Nephron progenitor cell (in vitro differentiated cells): ENCODE data around the gene GNG7.

Source experiments
- DNase-seq: peaks from one replicate; pipeline ENCODE4 v3.0.0; 2021
- H3K27ac Mint-ChIP-seq: 2 replicates; pipeline ENCODE4 v1.8.0; 2021; ENCODE audit warnings: mild to moderate bottlenecking, moderate library complexity, mixed read lengths
- H3K27me3 Mint-ChIP-seq: 2 replicates; pipeline ENCODE4 v1.8.0; 2021; ENCODE audit warnings: mild to moderate bottlenecking, low read depth, mixed read lengths; ENCODE audit not compliant: poor library complexity
- H3K36me3 Mint-ChIP-seq: 2 replicates; pipeline ENCODE4 v1.8.0; 2021; ENCODE audit warnings: low read depth, mixed read lengths
- H3K4me1 Mint-ChIP-seq: 2 replicates; pipeline ENCODE4 v1.8.0; 2021; ENCODE audit warnings: mixed read lengths
- H3K4me3 Mint-ChIP-seq: 2 replicates; pipeline ENCODE4 v1.8.0; 2021; ENCODE audit warnings: mild to moderate bottlenecking, moderate library complexity, mixed read lengths
- H3K9me3 Mint-ChIP-seq: 2 replicates; pipeline ENCODE4 v1.8.0; 2021; ENCODE audit warnings: mild to moderate bottlenecking, moderate library complexity, mixed read lengths
- TF ChIP-seq, protein P1 (sequence below): fragments of 200-600 bp; sonication (generic); IDR thresholded peaks from 2 replicates; pipeline ENCODE4 v1.5.0; 2021; ENCODE audit warnings: antibody characterized with exemption

The GNG7 gene

DNA sequence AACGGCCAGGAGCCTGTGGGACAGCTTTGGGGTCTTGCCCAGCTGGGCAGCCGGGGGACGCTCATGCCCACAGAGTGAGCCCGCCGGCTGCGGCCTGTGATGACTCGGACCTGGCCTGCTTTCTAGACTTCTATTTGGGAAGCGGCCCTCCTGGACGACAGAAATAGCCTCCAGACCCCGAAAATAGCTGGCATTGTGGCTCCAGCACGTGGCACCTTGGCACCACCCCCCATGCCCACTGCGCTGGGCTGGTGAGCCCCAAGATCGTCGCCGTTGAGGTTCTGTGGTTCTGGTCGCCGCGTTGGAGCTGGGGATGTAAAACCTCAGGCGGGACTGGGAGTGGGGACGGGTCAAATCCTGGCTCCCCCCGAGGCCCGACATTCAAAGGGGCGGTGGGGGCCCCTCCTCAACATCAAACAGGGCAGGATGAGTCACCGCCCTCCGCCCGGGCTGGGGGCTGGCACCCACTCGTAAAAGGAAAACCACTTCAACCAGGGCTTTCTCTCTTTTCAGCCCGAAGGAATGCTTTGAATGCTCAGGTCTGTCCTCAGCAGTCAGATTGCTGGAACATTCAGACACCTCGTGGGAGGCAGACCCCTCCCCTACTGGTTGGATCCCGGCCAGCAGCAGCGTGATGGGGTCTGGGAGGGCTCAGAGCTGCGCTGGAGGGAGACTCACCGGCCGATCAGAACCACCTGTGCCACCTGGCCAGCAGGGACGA, 184.5 kb downstream of the GNG7 start:
- Mint-ChIP-seq H3K36me3 (no peaks in the 10 kb centered on the region), H3K4me1 (peaks cover 27% of the 10 kb centered on the region), H3K27ac (no peak overlapping the region), H3K9me3 (no peaks in the 10 kb centered on the region), H3K4me3 (no peak overlapping the region), H3K27me3 (peaks cover 4% of the 10 kb centered on the region)
- TF ChIP-seq, protein P1, sequence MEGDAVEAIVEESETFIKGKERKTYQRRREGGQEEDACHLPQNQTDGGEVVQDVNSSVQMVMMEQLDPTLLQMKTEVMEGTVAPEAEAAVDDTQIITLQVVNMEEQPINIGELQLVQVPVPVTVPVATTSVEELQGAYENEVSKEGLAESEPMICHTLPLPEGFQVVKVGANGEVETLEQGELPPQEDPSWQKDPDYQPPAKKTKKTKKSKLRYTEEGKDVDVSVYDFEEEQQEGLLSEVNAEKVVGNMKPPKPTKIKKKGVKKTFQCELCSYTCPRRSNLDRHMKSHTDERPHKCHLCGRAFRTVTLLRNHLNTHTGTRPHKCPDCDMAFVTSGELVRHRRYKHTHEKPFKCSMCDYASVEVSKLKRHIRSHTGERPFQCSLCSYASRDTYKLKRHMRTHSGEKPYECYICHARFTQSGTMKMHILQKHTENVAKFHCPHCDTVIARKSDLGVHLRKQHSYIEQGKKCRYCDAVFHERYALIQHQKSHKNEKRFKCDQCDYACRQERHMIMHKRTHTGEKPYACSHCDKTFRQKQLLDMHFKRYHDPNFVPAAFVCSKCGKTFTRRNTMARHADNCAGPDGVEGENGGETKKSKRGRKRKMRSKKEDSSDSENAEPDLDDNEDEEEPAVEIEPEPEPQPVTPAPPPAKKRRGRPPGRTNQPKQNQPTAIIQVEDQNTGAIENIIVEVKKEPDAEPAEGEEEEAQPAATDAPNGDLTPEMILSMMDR, result no peak
- no peak for DNase-seq

DNA sequence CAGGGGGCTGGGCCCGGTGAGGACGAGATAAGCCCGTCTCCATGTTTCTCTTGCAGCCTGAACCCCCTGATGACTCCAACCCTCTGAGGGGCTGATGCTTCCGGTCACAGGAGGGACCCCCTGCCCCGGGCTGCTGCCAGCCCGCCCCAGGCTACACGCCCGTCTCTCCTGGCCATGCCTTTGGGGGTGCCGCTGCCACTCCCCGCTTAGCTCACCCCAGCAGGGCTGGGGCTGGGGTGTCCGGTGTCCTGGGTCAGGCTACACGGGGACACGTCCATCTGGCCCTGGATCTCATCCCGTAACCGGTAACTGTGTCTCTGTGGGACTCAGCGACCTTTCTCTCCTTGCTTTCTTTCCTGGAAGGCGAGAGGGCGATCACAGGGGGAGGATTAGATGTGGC, 185.8 kb downstream of the GNG7 start:
- Mint-ChIP-seq H3K4me1 (peaks cover 27% of the 10 kb centered on the region), H3K4me3 (no peak overlapping the region), H3K36me3 (no peaks in the 10 kb centered on the region), H3K9me3 (no peaks in the 10 kb centered on the region), H3K27me3 (peaks cover 4% of the 10 kb centered on the region), H3K27ac (peak overlapping the region; percentile 64)
- TF ChIP-seq, protein P1, result no peak
- no peak for DNase-seq

DNA sequence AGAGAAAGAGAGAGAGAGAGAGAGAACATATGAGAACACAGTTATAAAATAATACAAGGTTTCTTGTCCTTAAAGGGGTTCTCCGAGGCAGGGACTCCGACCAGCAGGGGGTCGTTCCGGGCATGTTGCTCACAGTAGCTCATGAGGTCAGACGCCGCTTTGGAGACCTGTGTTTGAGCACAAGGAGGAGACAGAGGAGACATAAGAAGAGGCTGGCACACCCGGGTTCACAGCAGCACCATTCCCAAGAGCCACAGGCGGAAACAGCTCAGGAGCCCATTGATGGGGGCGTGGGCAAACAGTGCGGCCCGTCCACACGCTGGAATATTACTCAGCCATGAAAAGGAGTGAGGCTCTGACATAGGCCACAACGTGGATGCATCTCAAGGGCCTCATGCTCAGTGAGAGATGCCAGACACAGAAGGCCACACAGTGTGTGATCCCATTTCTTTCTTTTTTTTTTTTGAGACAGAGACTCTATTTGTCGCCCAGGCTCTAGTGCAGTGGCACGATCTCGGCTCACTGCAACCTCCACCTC, 187.4 kb downstream of the GNG7 start:
- H3K9me3 Mint-ChIP-seq, result no peaks in the 10 kb centered on the region
- peaks cover 4% of the 10 kb centered on the region for H3K27me3 Mint-ChIP-seq
- no peaks in the 10 kb centered on the region for H3K36me3 Mint-ChIP-seq
- DNase-seq, result no peak
- TF ChIP-seq, protein P1, result no peak
- H3K4me3 Mint-ChIP-seq, result no peak overlapping the region
- H3K27ac Mint-ChIP-seq, result no peak overlapping the region
- H3K4me1 Mint-ChIP-seq, result peaks cover 33% of the 10 kb centered on the region

DNA sequence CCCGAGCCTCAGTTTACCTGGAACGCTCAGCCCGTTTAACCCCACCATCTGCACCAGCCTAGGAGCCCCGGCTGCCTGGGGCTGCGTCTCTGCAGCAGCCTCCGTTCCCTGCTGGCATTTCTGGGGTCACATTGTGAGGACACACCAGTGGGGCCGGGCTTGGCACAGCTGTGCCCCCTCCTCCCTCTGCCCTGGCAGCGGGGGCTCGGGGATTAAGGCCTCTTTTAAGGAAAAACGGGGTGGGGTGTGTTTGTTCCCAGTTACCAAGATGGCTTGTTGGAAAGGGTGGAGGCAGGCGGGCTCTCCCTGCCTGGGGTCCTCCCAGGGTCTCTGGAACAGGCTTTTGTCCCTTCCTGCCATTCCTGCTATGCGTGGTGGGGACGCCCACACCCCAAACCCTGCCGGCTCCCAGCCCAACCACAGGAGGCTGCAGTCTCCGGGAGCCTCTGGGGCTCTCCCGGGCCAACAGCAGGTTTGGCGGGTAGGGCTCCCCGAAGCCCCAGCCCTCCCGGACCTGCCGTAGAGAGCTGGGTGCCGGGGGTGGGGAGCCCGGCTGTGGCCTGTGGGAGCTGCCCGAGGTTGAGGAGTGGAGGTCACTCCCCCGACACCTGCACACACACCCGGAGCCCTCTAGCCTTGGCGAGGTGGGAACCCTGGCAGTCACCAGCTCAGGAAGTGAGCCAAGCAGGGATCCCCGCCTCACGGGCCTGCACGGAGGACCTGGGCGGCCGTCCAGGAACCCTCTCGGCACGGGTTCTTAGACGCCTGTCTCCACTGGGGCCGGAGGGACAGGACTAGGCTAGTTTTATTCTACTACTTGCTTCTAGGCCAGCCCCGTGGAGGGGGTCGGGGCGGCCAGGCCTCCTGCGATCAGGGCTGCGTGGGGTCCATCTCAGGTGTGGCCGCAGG, 189.7 kb downstream of the GNG7 start:
- TF ChIP-seq, protein P1, result no peak

DNA sequence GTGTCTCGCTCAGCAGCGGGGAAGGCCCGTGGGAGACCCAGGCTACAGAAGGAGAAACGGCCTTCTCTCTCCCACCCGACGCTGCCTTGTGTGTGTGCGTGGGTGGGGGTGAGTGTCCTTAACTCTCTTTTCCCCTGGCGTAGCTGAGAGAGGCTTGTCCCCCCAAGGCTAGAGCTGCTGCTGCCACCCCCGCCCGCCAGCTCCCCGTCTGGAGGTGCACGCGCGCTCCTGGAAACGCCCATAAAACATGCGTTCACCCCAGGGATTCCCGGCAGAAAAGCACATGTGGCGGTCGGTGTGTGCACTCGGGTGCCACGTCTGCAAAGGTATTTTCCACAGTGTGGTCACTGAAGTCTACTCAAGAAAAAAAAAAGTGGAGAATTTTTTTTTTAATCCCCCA, 190.5 kb downstream of the GNG7 start:
- H3K4me1 Mint-ChIP-seq, result peaks cover 31% of the 10 kb centered on the region
- no peak overlapping the region for H3K4me3 Mint-ChIP-seq
- DNase-seq, result no peak
- peaks cover 7% of the 10 kb centered on the region for H3K27me3 Mint-ChIP-seq
- no peak overlapping the region for H3K27ac Mint-ChIP-seq
- no peaks in the 10 kb centered on the region for H3K9me3 Mint-ChIP-seq
- TF ChIP-seq, protein P1, result no peak
- no peaks in the 10 kb centered on the region for H3K36me3 Mint-ChIP-seq

More for the DNA sequence above, 189.7 kb downstream of the GNG7 start:
- Mint-ChIP-seq H3K4me1 (peaks cover 28% of the 10 kb centered on the region), H3K4me3 (no peak overlapping the region), H3K36me3 (no peaks in the 10 kb centered on the region), H3K27ac (no peak overlapping the region), H3K27me3 (peaks cover 7% of the 10 kb centered on the region), H3K9me3 (no peaks in the 10 kb centered on the region)
- no peak for DNase-seq
